Activated CD8-positive, alpha-beta memory T cell treated with anti-CD3 and anti-CD28 coated beads for 36 hours (primary cell): Measurements from ENCODE around the gene NDUFA7. TPM values are rescaled to one million over a fixed set of nuclear protein-coding genes. Genes with fewer than 3 reads are reported as not detected.

Experiments
- total RNA-seq, 2 experiments: library from RNA; stranded (reverse); gene quantifications; one replicate each; pipeline ENCODE4 v1.2.3, GENCODE V29; 2021

The NDUFA7 gene
- total RNA-seq, 2 experiments from 2014 or later, result 81.3 to 83.6 TPM

Other genes with a start within 250 kb of the NDUFA7 start
- gene FBN3, start 171.8 kb downstream of the NDUFA7 start, total RNA-seq, result not detected
- gene CERS4, start 112.0 kb downstream of the NDUFA7 start, total RNA-seq, result 10 to 100 TPM; 18.0 to 20.5 TPM
- gene CD320, start 13.0 kb downstream of the NDUFA7 start, total RNA-seq, result 10 to 100 TPM; 93.6 to 98.8 TPM
- gene RPS28, start 121 bp upstream of the NDUFA7 start, total RNA-seq, result 1,000 to 10,000 TPM; 2,077 to 2,155 TPM
- gene KANK3, start 21.9 kb upstream of the NDUFA7 start, total RNA-seq, result 1 to 10 TPM; 1.0 TPM
- gene ANGPTL4, start 42.8 kb upstream of the NDUFA7 start, total RNA-seq, result under 1 TPM; 0.19 to 0.42 TPM
- gene RAB11B, start 69.0 kb upstream of the NDUFA7 start, total RNA-seq, result 10 to 100 TPM; 57.7 to 61.5 TPM
- gene MARCHF2, start 91.9 kb upstream of the NDUFA7 start, total RNA-seq, result 10 to 100 TPM; 10.3 to 11.1 TPM
- gene HNRNPM, start 123.6 kb upstream of the NDUFA7 start, total RNA-seq, result 100 to 1,000 TPM; 330 to 334 TPM
- gene PRAM1, start 181.3 kb upstream of the NDUFA7 start, total RNA-seq, result under 1 TPM; 0.13 to 0.25 TPM
- gene ZNF414, start 192.8 kb upstream of the NDUFA7 start, total RNA-seq, result 10 to 100 TPM; 21.4 to 22.2 TPM